PFSK-1 (cell line): ENCODE data around the gene AHCYL1.

Experiments
- FOXP2 ChIP-seq: optimal IDR thresholded peaks from 2 replicates; pipeline ENCODE3; 2011; ENCODE audit warnings: borderline replicate concordance, control low read depth, inconsistent platforms; ENCODE audit not compliant: insufficient read depth; ENCODE audit errors: extremely low read length, extremely low read depth
- POLR2AphosphoS5 ChIP-seq: IDR thresholded peaks from 2 replicates; pipeline ENCODE4 v1.6.1; 2012; ENCODE audit warnings: low read depth, mild to moderate bottlenecking, control low read depth, low read length, moderate library complexity
- SIN3A ChIP-seq: IDR thresholded peaks from 2 replicates; pipeline ENCODE4 v1.6.1; 2012; ENCODE audit warnings: mild to moderate bottlenecking, low read length, moderate library complexity, borderline replicate concordance; ENCODE audit not compliant: insufficient read depth
- TAF1 ChIP-seq: IDR thresholded peaks from 2 replicates; pipeline ENCODE4 v1.6.1; 2012; ENCODE audit warnings: low read length, control low read depth, borderline replicate concordance; ENCODE audit not compliant: insufficient read depth
- TF ChIP-seq, protein P1 (sequence below), 2 experiments: IDR thresholded peaks; 2 replicates each; pipeline versions ENCODE4 v1.6.1 to v1.8.0; 2011 to 2012; ENCODE audit warnings: low read depth in 2 of 2, low read length in 2 of 2, control low read depth in 1 of 2, inconsistent platforms in 1 of 2, mild to moderate bottlenecking in 1 of 2, moderate library complexity in 1 of 2; ENCODE audit not compliant: insufficient read depth in 1 of 2

DNA sequence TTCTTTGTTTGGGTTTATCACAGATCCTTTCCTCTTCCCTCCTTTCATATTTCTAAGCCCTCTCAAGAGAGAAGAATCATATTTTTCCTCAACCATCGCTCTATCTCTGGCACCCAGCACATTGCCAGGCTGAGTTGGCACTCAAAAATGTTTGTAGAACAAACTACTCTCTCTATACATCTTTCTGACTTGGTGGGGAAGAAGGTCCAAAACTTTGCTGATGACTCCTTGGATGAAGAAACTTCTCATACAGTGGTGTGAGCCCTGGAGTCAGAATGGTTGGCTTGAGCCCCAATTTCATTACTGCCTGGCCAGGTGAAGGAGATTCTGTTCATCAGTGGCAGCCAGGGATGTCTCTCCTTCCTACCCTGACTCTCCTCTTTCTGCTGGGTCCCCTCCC lies 74.0 kb downstream of the AHCYL1 start:
- TF ChIP-seq POLR2AphosphoS5 (no peak), TAF1 (no peak), SIN3A (no peak), FOXP2 (no peak)
- TF ChIP-seq, protein P1, sequence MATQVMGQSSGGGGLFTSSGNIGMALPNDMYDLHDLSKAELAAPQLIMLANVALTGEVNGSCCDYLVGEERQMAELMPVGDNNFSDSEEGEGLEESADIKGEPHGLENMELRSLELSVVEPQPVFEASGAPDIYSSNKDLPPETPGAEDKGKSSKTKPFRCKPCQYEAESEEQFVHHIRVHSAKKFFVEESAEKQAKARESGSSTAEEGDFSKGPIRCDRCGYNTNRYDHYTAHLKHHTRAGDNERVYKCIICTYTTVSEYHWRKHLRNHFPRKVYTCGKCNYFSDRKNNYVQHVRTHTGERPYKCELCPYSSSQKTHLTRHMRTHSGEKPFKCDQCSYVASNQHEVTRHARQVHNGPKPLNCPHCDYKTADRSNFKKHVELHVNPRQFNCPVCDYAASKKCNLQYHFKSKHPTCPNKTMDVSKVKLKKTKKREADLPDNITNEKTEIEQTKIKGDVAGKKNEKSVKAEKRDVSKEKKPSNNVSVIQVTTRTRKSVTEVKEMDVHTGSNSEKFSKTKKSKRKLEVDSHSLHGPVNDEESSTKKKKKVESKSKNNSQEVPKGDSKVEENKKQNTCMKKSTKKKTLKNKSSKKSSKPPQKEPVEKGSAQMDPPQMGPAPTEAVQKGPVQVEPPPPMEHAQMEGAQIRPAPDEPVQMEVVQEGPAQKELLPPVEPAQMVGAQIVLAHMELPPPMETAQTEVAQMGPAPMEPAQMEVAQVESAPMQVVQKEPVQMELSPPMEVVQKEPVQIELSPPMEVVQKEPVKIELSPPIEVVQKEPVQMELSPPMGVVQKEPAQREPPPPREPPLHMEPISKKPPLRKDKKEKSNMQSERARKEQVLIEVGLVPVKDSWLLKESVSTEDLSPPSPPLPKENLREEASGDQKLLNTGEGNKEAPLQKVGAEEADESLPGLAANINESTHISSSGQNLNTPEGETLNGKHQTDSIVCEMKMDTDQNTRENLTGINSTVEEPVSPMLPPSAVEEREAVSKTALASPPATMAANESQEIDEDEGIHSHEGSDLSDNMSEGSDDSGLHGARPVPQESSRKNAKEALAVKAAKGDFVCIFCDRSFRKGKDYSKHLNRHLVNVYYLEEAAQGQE (IDR thresholded peaks at IDR 0.05; ENCODE audit: insufficient read depth in 1 of 2, low read depth in 2 of 2, low read length in 2 of 2) = no peak
